ENCODE results near the gene TBX1.
"Not testable (repeated sequence)": the region's sequence is repeated elsewhere in the genome, so short reads cannot be mapped to it uniquely, and the experiment has no call there.

Gene TBX1

GRCh38 chr22:19792383-19792896 lies 31.9 kb downstream of the TBX1 start:
- not testable (repeated sequence) for H3K27me3 Mint-ChIP-seq; DNase-seq (ENCODE audit: low spot score in 2 of 2); H3K4me1 Mint-ChIP-seq; H3K4me3 Mint-ChIP-seq; ATAC-seq (ENCODE audit: low read depth); H3K27ac Mint-ChIP-seq
- Mint-ChIP-seq H3K9me3 (peaks cover 15% of the 10 kb centered on the region), H3K36me3 (peaks cover 55% of the 10 kb centered on the region)

- no peak overlapping the region for H3K27ac Mint-ChIP-seq
- ATAC-seq (ENCODE audit: low read depth) = no peak
- H3K9me3 Mint-ChIP-seq = peaks cover 15% of the 10 kb centered on the region
- no peak for DNase-seq (ENCODE audit: low spot score in 2 of 2)
- H3K4me3 Mint-ChIP-seq = no peak overlapping the region
- no peaks in the 10 kb centered on the region for H3K4me1 Mint-ChIP-seq
- H3K36me3 Mint-ChIP-seq = peaks cover 51% of the 10 kb centered on the region
- no peaks in the 10 kb centered on the region for H3K27me3 Mint-ChIP-seq
Measured at GRCh38 chr22:19793161-19793560, 32.6 kb downstream of the TBX1 start.

GRCh38 chr22:19793661-19794310 lies 33.2 kb downstream of the TBX1 start:
- Mint-ChIP-seq H3K4me1 (no peaks in the 10 kb centered on the region), H3K36me3 (peaks cover 50% of the 10 kb centered on the region), H3K27me3 (no peaks in the 10 kb centered on the region), H3K4me3 (no peak overlapping the region), H3K9me3 (peaks cover 15% of the 10 kb centered on the region), H3K27ac (no peak overlapping the region)
- no peak for DNase-seq (ENCODE audit: low spot score in 2 of 2)
- ATAC-seq (ENCODE audit: low read depth) = no peak

- H3K4me1 Mint-ChIP-seq = no peaks in the 10 kb centered on the region
- peaks cover 15% of the 10 kb centered on the region for H3K9me3 Mint-ChIP-seq
- no peak overlapping the region for H3K4me3 Mint-ChIP-seq
- H3K36me3 Mint-ChIP-seq = peaks cover 39% of the 10 kb centered on the region
- DNase-seq (ENCODE audit: low spot score in 2 of 2) (no peak), ATAC-seq (ENCODE audit: low read depth) (no peak)
- H3K27me3 Mint-ChIP-seq = no peaks in the 10 kb centered on the region
- H3K27ac Mint-ChIP-seq = no peak overlapping the region
Measured at GRCh38 chr22:19795617-19796008, 35.0 kb downstream of the TBX1 start.

GRCh38 chr22:19796160-19796559 lies 35.6 kb downstream of the TBX1 start:
- ATAC-seq (ENCODE audit: low read depth) (no peak), DNase-seq (ENCODE audit: low spot score in 2 of 2) (no peak)
- no peaks in the 10 kb centered on the region for H3K27me3 Mint-ChIP-seq
- peaks cover 15% of the 10 kb centered on the region for H3K9me3 Mint-ChIP-seq
- H3K27ac Mint-ChIP-seq = no peak overlapping the region
- H3K4me3 Mint-ChIP-seq = no peak overlapping the region
- H3K4me1 Mint-ChIP-seq = no peaks in the 10 kb centered on the region
- peaks cover 39% of the 10 kb centered on the region for H3K36me3 Mint-ChIP-seq

- Mint-ChIP-seq H3K4me3 (no peak overlapping the region), H3K27ac (no peak overlapping the region), H3K36me3 (peaks cover 33% of the 10 kb centered on the region), H3K9me3 (peaks cover 12% of the 10 kb centered on the region), H3K27me3 (no peaks in the 10 kb centered on the region), H3K4me1 (no peaks in the 10 kb centered on the region)
- DNase-seq (ENCODE audit: low spot score in 2 of 2) = no peak
- no peak for ATAC-seq (ENCODE audit: low read depth)
Measured at GRCh38 chr22:19797086-19798002, 36.8 kb downstream of the TBX1 start.

- Mint-ChIP-seq H3K36me3 (peaks cover 30% of the 10 kb centered on the region), H3K9me3 (peaks cover 9% of the 10 kb centered on the region), H3K27me3 (no peaks in the 10 kb centered on the region), H3K27ac (no peak overlapping the region), H3K4me3 (no peak overlapping the region), H3K4me1 (no peaks in the 10 kb centered on the region)
- no peak for ATAC-seq (ENCODE audit: low read depth)
- DNase-seq (ENCODE audit: low spot score in 2 of 2) = no peak
Measured at GRCh38 chr22:19798003-19798665, 37.6 kb downstream of the TBX1 start.

- no peak overlapping the region for H3K4me3 Mint-ChIP-seq
- H3K36me3 Mint-ChIP-seq = peaks cover 24% of the 10 kb centered on the region
- no peaks in the 10 kb centered on the region for H3K4me1 Mint-ChIP-seq
- no peak for DNase-seq (ENCODE audit: low spot score in 2 of 2)
- no peak for ATAC-seq (ENCODE audit: low read depth)
- H3K27me3 Mint-ChIP-seq = no peaks in the 10 kb centered on the region
- H3K9me3 Mint-ChIP-seq = peaks cover 5% of the 10 kb centered on the region
- no peak overlapping the region for H3K27ac Mint-ChIP-seq
Measured at GRCh38 chr22:19798891-19799293, 38.3 kb downstream of the TBX1 start.

- no peaks in the 10 kb centered on the region for H3K27me3 Mint-ChIP-seq
- ATAC-seq (ENCODE audit: low read depth) (no peak), DNase-seq (ENCODE audit: low spot score in 2 of 2) (no peak)
- no peaks in the 10 kb centered on the region for H3K4me1 Mint-ChIP-seq
- H3K9me3 Mint-ChIP-seq = no peaks in the 10 kb centered on the region
- no peak overlapping the region for H3K4me3 Mint-ChIP-seq
- peaks cover 18% of the 10 kb centered on the region for H3K36me3 Mint-ChIP-seq
- H3K27ac Mint-ChIP-seq = no peak overlapping the region
Measured at GRCh38 chr22:19799322-19800190, 39.0 kb downstream of the TBX1 start.

- no peaks in the 10 kb centered on the region for H3K27me3 Mint-ChIP-seq
- no peak for DNase-seq (ENCODE audit: low spot score in 2 of 2)
- peaks cover 12% of the 10 kb centered on the region for H3K36me3 Mint-ChIP-seq
- no peaks in the 10 kb centered on the region for H3K4me1 Mint-ChIP-seq
- H3K4me3 Mint-ChIP-seq = no peak overlapping the region
- H3K27ac Mint-ChIP-seq = no peak overlapping the region
- H3K9me3 Mint-ChIP-seq = no peaks in the 10 kb centered on the region
- no peak for ATAC-seq (ENCODE audit: low read depth)
Measured at GRCh38 chr22:19800306-19800705, 39.7 kb downstream of the TBX1 start.

GRCh38 chr22:19800761-19801244 lies 40.2 kb downstream of the TBX1 start:
- Mint-ChIP-seq H3K36me3 (peaks cover 10% of the 10 kb centered on the region), H3K27me3 (no peaks in the 10 kb centered on the region), H3K9me3 (no peaks in the 10 kb centered on the region), H3K4me3 (no peak overlapping the region), H3K27ac (no peak overlapping the region), H3K4me1 (no peaks in the 10 kb centered on the region)
- DNase-seq (ENCODE audit: low spot score in 2 of 2) = no peak
- no peak for ATAC-seq (ENCODE audit: low read depth)

GRCh38 chr22:19801340-19802000 lies 40.9 kb downstream of the TBX1 start:
- Mint-ChIP-seq H3K27me3 (no peaks in the 10 kb centered on the region), H3K4me3 (no peak overlapping the region), H3K27ac (no peak overlapping the region), H3K9me3 (no peaks in the 10 kb centered on the region), H3K36me3 (peaks cover 10% of the 10 kb centered on the region), H3K4me1 (no peaks in the 10 kb centered on the region)
- ATAC-seq (ENCODE audit: low read depth) (no peak), DNase-seq (ENCODE audit: low spot score in 2 of 2) (no peak)

Measured in memory B cell (primary cell).